Colonic mucosa (tissue), 4 donors: ENCODE measurements around the gene EIF2D. TPM values are rescaled to one million over a fixed set of nuclear protein-coding genes. Genes with fewer than 3 reads are reported as not detected.

ENCODE experiments used
- DNase-seq: peaks from one replicate; pipeline ENCODE4 v3.0.0-alpha.2; 2020
- H3K27ac ChIP-seq: fragments of 200-600 bp; one replicate; pipeline ENCODE4 v1.8.0; 2021
- H3K27me3 ChIP-seq: fragments of 200-600 bp; one replicate; pipeline ENCODE4 v1.8.0; 2021
- H3K36me3 ChIP-seq: fragments of 200-600 bp; one replicate; pipeline ENCODE4 v1.8.0; 2021
- H3K4me1 ChIP-seq: fragments of 200-600 bp; one replicate; pipeline ENCODE4 v1.8.0; 2021; ENCODE audit warnings: mild to moderate bottlenecking
- H3K4me3 ChIP-seq: fragments of 200-600 bp; one replicate; pipeline ENCODE4 v1.8.0; 2021
- H3K9ac ChIP-seq, 2 donors: one replicate each; pipeline ENCODE4 v1.7.0; 2013; ENCODE audit warnings: control low read depth in 2 of 2, low read depth in 2 of 2, low read length in 2 of 2
- H3K9me3 ChIP-seq: fragments of 200-600 bp; one replicate; pipeline ENCODE4 v1.8.0; 2021
- CTCF ChIP-seq: fragments of 200-600 bp; IDR thresholded peaks from one replicate; pipeline ENCODE4 v1.8.0; 2022; ENCODE audit warnings: antibody characterized with exemption, mild to moderate bottlenecking
- intact Hi-C: fragments of 100-400 bp; cut with DNase I; formaldehyde crosslinking; loops from one replicate; pipeline ENCODE4 v1.14.1; 2022
- total RNA-seq, 2 donors: library from RNA; stranded (reverse); fragmentation: NEBNext Ultra II Directional in 1 of 2; extraction: Animal tissue kit (Norgen Biotek cat#: 25700) in 1 of 2; gene quantifications; one replicate each; pipeline ENCODE4 v1.2.1, GENCODE V29; 2021
- donor health status: healthy.
- donor health status: DM: no; HTN: no; CAD: no.
- donor health status: DM: no; HTN: no; CAD: no.

Gene EIF2D
- total RNA-seq, 2 donors from 2014 or later = 39.2 to 45.0 TPM

- Histone ChIP-seq H3K27ac (no peak overlapping the region), H3K27me3 (no peaks in the 10 kb centered on the region), H3K4me1 (peaks cover 4% of the 10 kb centered on the region), H3K36me3 (no peaks in the 10 kb centered on the region), H3K9me3 (no peaks in the 10 kb centered on the region), H3K4me3 (no peak overlapping the region), H3K9ac (no peak overlapping the region)
- intact Hi-C loops = no loop called here
- TF ChIP-seq CTCF = no peak
- no peak for DNase-seq
Measured at GRCh38 chr1:206578068-206578977, 33.9 kb downstream of the EIF2D start.

- intact Hi-C loops = no loop called here
- Histone ChIP-seq H3K27ac (no peak overlapping the region), H3K9ac (no peak overlapping the region), H3K27me3 (no peaks in the 10 kb centered on the region), H3K4me1 (peaks cover 4% of the 10 kb centered on the region), H3K9me3 (no peaks in the 10 kb centered on the region), H3K4me3 (no peak overlapping the region), H3K36me3 (no peaks in the 10 kb centered on the region)
- no peak for DNase-seq
- TF ChIP-seq CTCF = no peak
Measured at GRCh38 chr1:206577626-206578025, 34.6 kb downstream of the EIF2D start.

GRCh38 chr1:206575894-206576737 lies 36.1 kb downstream of the EIF2D start:
- no peaks in the 10 kb centered on the region for H3K36me3 ChIP-seq
- H3K9ac ChIP-seq = peak overlapping the region in 1 of 2 donors; percentile 27
- H3K4me1 ChIP-seq = peaks cover 4% of the 10 kb centered on the region
- no peaks in the 10 kb centered on the region for H3K9me3 ChIP-seq
- DNase-seq = no peak
- no peaks in the 10 kb centered on the region for H3K27me3 ChIP-seq
- H3K27ac ChIP-seq = peak overlapping the region; percentile 76
- intact Hi-C loops = no loop called here
- no peak overlapping the region for H3K4me3 ChIP-seq
- no peak for TF ChIP-seq CTCF

GRCh38 chr1:206575165-206575893 lies 36.9 kb downstream of the EIF2D start:
- Histone ChIP-seq H3K9me3 (no peaks in the 10 kb centered on the region), H3K36me3 (no peaks in the 10 kb centered on the region), H3K27me3 (no peaks in the 10 kb centered on the region), H3K4me1 (no peaks in the 10 kb centered on the region), H3K9ac (no peak overlapping the region), H3K4me3 (no peak overlapping the region), H3K27ac (peak overlapping the region; percentile 76)
- DNase-seq = peak; percentile 60
- intact Hi-C loops = no loop called here
- TF ChIP-seq CTCF = no peak

GRCh38 chr1:206573762-206574161 lies 38.5 kb downstream of the EIF2D start:
- DNase-seq = no peak
- no peaks in the 10 kb centered on the region for H3K36me3 ChIP-seq
- no peaks in the 10 kb centered on the region for H3K27me3 ChIP-seq
- no peaks in the 10 kb centered on the region for H3K9me3 ChIP-seq
- H3K9ac ChIP-seq = no peak overlapping the region
- H3K4me3 ChIP-seq = no peak overlapping the region
- no peak for TF ChIP-seq CTCF
- intact Hi-C loops = no loop called here
- no peak overlapping the region for H3K27ac ChIP-seq
- H3K4me1 ChIP-seq = no peaks in the 10 kb centered on the region
